ENCODE results near the gene TMEM121B. TPM values are rescaled to one million over a fixed set of nuclear protein-coding genes. Genes with fewer than 3 reads are reported as not detected.

The TMEM121B gene
- total RNA-seq, 1 experiment from 2014 or later = 8.1 TPM

- no peaks in the 10 kb centered on the region; a peak in 1 of 5 replicates for H3K9me3 Mint-ChIP-seq
- Histone ChIP-seq H3K23ac (ENCODE audit: insufficient read length, low read depth, low read length) (no peak overlapping the region), H4K8ac (replicated peaks; ENCODE audit: insufficient read length, low read depth, low read length) (no peak overlapping the region), H3K9ac (ENCODE audit: extremely low read depth, insufficient read length, low read length) (no peak overlapping the region), H4K91ac (ENCODE audit: insufficient read length, low read depth, low read length) (no peak overlapping the region), H3K27me3 (ENCODE audit: insufficient read depth, low read length) (peaks cover 3% of the 10 kb centered on the region; the same call in 1 of the 2 replicates), H3K79me1 (ENCODE audit: insufficient read depth, low read depth, low read length, poor library complexity, severe bottlenecking) (no peaks in the 10 kb centered on the region), H2BK120ac (ENCODE audit: low read depth, low read length, poor library complexity, severe bottlenecking) (no peak overlapping the region), H2BK12ac (ENCODE audit: insufficient read length, low read depth, low read length) (no peak overlapping the region), H2BK15ac (ENCODE audit: low read depth, low read length) (no peak overlapping the region), H2BK5ac (ENCODE audit: insufficient read length, low read length) (no peak overlapping the region), H3K4me1 (ENCODE audit: insufficient read depth, low read length) (no peaks in the 10 kb centered on the region; the same call in 1 of the 2 replicates), H3K56ac (ENCODE audit: insufficient read length, low read depth, low read length) (no peak overlapping the region), H3K79me2 (ENCODE audit: insufficient read depth, low read length) (no peaks in the 10 kb centered on the region), H4K20me1 (ENCODE audit: control insufficient read depth, insufficient read depth, insufficient read length) (no peaks in the 10 kb centered on the region), H2AK5ac (ENCODE audit: insufficient read length, low read length) (no peak overlapping the region), H3T11ph (ENCODE audit: low read length) (no peak overlapping the region), H2AFZ (ENCODE audit: low read length) (no peak overlapping the region), H4K5ac (ENCODE audit: insufficient read length, low read depth, low read length) (no peak overlapping the region), H3K4ac (ENCODE audit: low read depth, low read length) (no peak overlapping the region), H3K14ac (ENCODE audit: insufficient read depth, low read length) (no peak overlapping the region), H3K9me3 (ENCODE audit: control insufficient read depth, low read depth, low read length) (no peaks in the 10 kb centered on the region), H3K4me2 (ENCODE audit: insufficient read depth, insufficient read length, low read length) (peak overlapping the region; percentile 71), H3K18ac (ENCODE audit: insufficient read length, low read depth, low read length) (no peak overlapping the region), H2BK20ac (ENCODE audit: low read depth, low read length, poor library complexity, severe bottlenecking) (no peak overlapping the region), H3K27ac (ENCODE audit: insufficient read length, low read depth, low read length) (no peak overlapping the region), H3K23me2 (ENCODE audit: insufficient read length, low read depth, low read length, poor library complexity, severe bottlenecking) (peaks cover 9% of the 10 kb centered on the region)
- no peaks in the 10 kb centered on the region; a peak in 2 of 7 replicates for H3K36me3 Mint-ChIP-seq (ENCODE audit: insufficient read depth in 1 of 3, low read depth in 3 of 3)
- WGBS (ENCODE audit: extremely low coverage, insufficient read length, low lambda C conversion rate) = no CpG with 5 or more reads among the region's 7 CpGs
- peaks cover 38% of the 10 kb centered on the region for H3K27me3 Mint-ChIP-seq (ENCODE audit: low read depth)
- DNase-seq = no peak
- peak overlapping the region; percentile 71 to 82 for H3K4me3 Mint-ChIP-seq
- H3K27ac Mint-ChIP-seq = peak overlapping the region in 1 of 3 experiments; percentile 17; a peak in 1 of 7 replicates
- peaks cover 31 to 35% of the 10 kb centered on the region in 2 experiments for H3K4me1 Mint-ChIP-seq
- TF ChIP-seq CTCF (conservative IDR thresholded peaks at IDR 0.05) = no peak
Observed at GRCh38 chr22:17086296-17086695, 34.9 kb downstream of the TMEM121B start.

Measured in H9 (cell line).